H1 (cell line): Measurements from ENCODE around the gene UBR3. TPM values are rescaled to one million over a fixed set of nuclear protein-coding genes. Genes with fewer than 3 reads are reported as not detected.

Experiments
- CTCF ChIA-PET: fragments of 300-600 bp; sonication (Branson Sonifier 250); formaldehyde crosslinking; loops from one replicate; lab custom pipeline; 2021; ENCODE audit not compliant: partially characterized antibody; lab: Charles Lee
- POLR2A ChIA-PET: fragments of 300-600 bp; sonication (Branson Sonifier 250); formaldehyde crosslinking; loops from one replicate; lab custom pipeline; 2021; ENCODE audit warnings: inconsistent platforms; ENCODE audit not compliant: partially characterized antibody; lab: Charles Lee
- DNase-seq, 2 experiments: peaks; one replicate each; pipeline versions ENCODE4 v3.0.0 to v3.0.0-alpha.2; 2010 to 2022; ENCODE audit warnings: low spot score in 2 of 2, low read depth in 1 of 2, mixed read lengths in 1 of 2
- FAIRE-seq: peaks from 2 replicates; lab custom pipeline; 2011; peaks lifted over from hg19 to GRCh38; lab: Jason Lieb, UNC
- H2AFZ ChIP-seq: 2 replicates; pipeline ENCODE4 v1.8.1; 2012; ENCODE audit warnings: low read length, inconsistent platforms
- H2AK5ac ChIP-seq: 2 replicates; pipeline ENCODE4 v1.6.1; 2013; ENCODE audit warnings: low read depth, low read length
- H2BK120ac ChIP-seq: replicated peaks from 2 replicates; pipeline ENCODE3; 2013; ENCODE audit warnings: low read depth, low read length, inconsistent platforms
- H2BK12ac ChIP-seq: 2 replicates; pipeline ENCODE4 v1.6.1; 2013; ENCODE audit warnings: low read depth, low read length
- H2BK15ac ChIP-seq: 2 replicates; pipeline ENCODE4 v1.6.1; 2013; ENCODE audit warnings: low read length
- H2BK20ac ChIP-seq: 2 replicates; pipeline ENCODE4 v1.6.1; 2013; ENCODE audit warnings: low read length
- H2BK5ac ChIP-seq: 2 replicates; pipeline ENCODE4 v1.6.1; 2013; ENCODE audit warnings: low read depth, low read length
- H3K14ac ChIP-seq: 2 replicates; pipeline ENCODE4 v1.6.1; 2013; ENCODE audit warnings: inconsistent platforms; ENCODE audit not compliant: insufficient read length
- H3K18ac ChIP-seq: 2 replicates; pipeline ENCODE4 v1.6.1; 2013; ENCODE audit warnings: low read length; ENCODE audit errors: extremely low read depth
- H3K23ac ChIP-seq: 2 replicates; pipeline ENCODE4 v1.6.1; 2013; ENCODE audit warnings: inconsistent platforms; ENCODE audit not compliant: insufficient read length
- H3K23me2 ChIP-seq: 2 replicates; pipeline ENCODE4 v1.6.1; 2013; ENCODE audit warnings: low read depth, low read length
- H3K27ac ChIP-seq: 2 replicates; pipeline ENCODE4 v1.6.1; 2011; ENCODE audit warnings: low read depth, low read length, inconsistent platforms
- H3K27me3 ChIP-seq, 4 experiments: replicated peaks in 1 of 4; 1 replicate in 1 of 4; 2 replicates in 3 of 4; pipeline versions ENCODE4 v1.6.1 to v1.8.1; 2011 to 2013; ENCODE audit warnings: low read length in 3 of 4, mild to moderate bottlenecking in 3 of 4, inconsistent platforms in 2 of 4, mixed read lengths in 2 of 4, moderate library complexity in 1 of 4; ENCODE audit not compliant: control insufficient read depth in 3 of 4, insufficient read depth in 3 of 4; ENCODE audit errors: extremely low read depth in 1 of 4
- H3K36me3 ChIP-seq, 4 experiments: 2 replicates each; pipeline versions ENCODE4 v1.6.1 to v1.8.1; 2011 to 2013; ENCODE audit warnings: mild to moderate bottlenecking in 4 of 4, low read length in 3 of 4, moderate library complexity in 2 of 4, control low read depth in 1 of 4, inconsistent platforms in 1 of 4; ENCODE audit not compliant: insufficient read depth in 4 of 4, control insufficient read depth in 2 of 4
- H3K4ac ChIP-seq: replicated peaks from 2 replicates; pipeline ENCODE3; 2013; ENCODE audit warnings: low read length, low read depth, mixed read lengths, inconsistent platforms; ENCODE audit not compliant: insufficient read length
- H3K4me1 ChIP-seq, 4 experiments: replicated peaks in 1 of 4; 1 replicate in 1 of 4; 2 replicates in 3 of 4; pipeline versions ENCODE4 v1.6.1 to v1.8.1; 2011 to 2013; ENCODE audit warnings: low read length in 3 of 4, inconsistent platforms in 2 of 4, mixed read lengths in 1 of 4; ENCODE audit not compliant: insufficient read depth in 4 of 4, control insufficient read depth in 3 of 4
- H3K4me2 ChIP-seq, 2 experiments: 2 replicates each; pipeline versions ENCODE4 v1.6.1 to v1.8.1; 2011 to 2013; ENCODE audit warnings: low read depth in 2 of 2, low read length in 2 of 2, control low read depth in 1 of 2, inconsistent platforms in 1 of 2, mild to moderate bottlenecking in 1 of 2; ENCODE audit not compliant: insufficient read depth in 1 of 2
- H3K4me3 ChIP-seq, 4 experiments: fragments of 200-600, 300-600 bp in 1 of 4; sonication (generic), shearing (Covaris generic), sonication (Bioruptor Twin) in 1 of 4; 2 replicates each; pipeline versions ENCODE4 v1.5.1 to v1.8.1; 2011 to 2016; ENCODE audit warnings: low read length in 4 of 4, low read depth in 3 of 4, control low read depth in 2 of 4, inconsistent platforms in 2 of 4, mild to moderate bottlenecking in 2 of 4, mixed read lengths in 1 of 4, moderate library complexity in 1 of 4; ENCODE audit not compliant: insufficient read depth in 2 of 4; ENCODE audit errors: extremely low read depth in 1 of 4
- H3K56ac ChIP-seq: replicated peaks from 2 replicates; pipeline ENCODE3; 2013; ENCODE audit warnings: low read depth, mild to moderate bottlenecking, mixed read lengths, low read length, inconsistent platforms; ENCODE audit not compliant: insufficient read length
- H3K79me1 ChIP-seq: 2 replicates; pipeline ENCODE4 v1.6.1; 2013; ENCODE audit warnings: low read depth, low read length, control low read depth
- H3K79me2 ChIP-seq, 2 experiments: 2 replicates each; pipeline versions ENCODE4 v1.6.1 to v1.8.1; 2012 to 2013; ENCODE audit warnings: low read length in 2 of 2, mild to moderate bottlenecking in 2 of 2, inconsistent platforms in 1 of 2; ENCODE audit not compliant: insufficient read depth in 2 of 2, control insufficient read depth in 1 of 2
- H3K9ac ChIP-seq, 4 experiments: replicated peaks in 1 of 4; 1 replicate in 1 of 4; 2 replicates in 3 of 4; pipeline versions ENCODE4 v1.6.1 to v1.8.1; 2011 to 2013; ENCODE audit warnings: low read depth in 3 of 4, low read length in 3 of 4, control low read depth in 2 of 4, mild to moderate bottlenecking in 2 of 4, moderate library complexity in 2 of 4, inconsistent platforms in 1 of 4; ENCODE audit errors: extremely low read depth in 1 of 4
- H3K9me3 ChIP-seq, 2 experiments: 2 replicates each; pipeline versions ENCODE4 v1.6.1 to v1.8.1; 2012 to 2013; ENCODE audit warnings: mild to moderate bottlenecking in 2 of 2, moderate library complexity in 2 of 2, control low read depth in 1 of 2, inconsistent platforms in 1 of 2, low read depth in 1 of 2, low read length in 1 of 2, mixed read lengths in 1 of 2; ENCODE audit not compliant: insufficient read depth in 2 of 2
- H4K20me1 ChIP-seq, 2 experiments: replicated peaks in 1 of 2; 2 replicates each; pipeline versions ENCODE3 to v1.8.1; 2011 to 2013; ENCODE audit warnings: inconsistent platforms in 2 of 2, low read length in 2 of 2, mild to moderate bottlenecking in 1 of 2; ENCODE audit not compliant: insufficient read depth in 2 of 2, control insufficient read depth in 1 of 2
- H4K5ac ChIP-seq: 2 replicates; pipeline ENCODE4 v1.6.1; 2013; ENCODE audit warnings: low read length, low read depth, mixed read lengths, inconsistent platforms; ENCODE audit not compliant: insufficient read length
- H4K8ac ChIP-seq: 2 replicates; pipeline ENCODE4 v1.8.0; 2013; ENCODE audit warnings: mild to moderate bottlenecking, moderate library complexity, low read length, inconsistent platforms; ENCODE audit not compliant: insufficient read depth; ENCODE audit errors: extremely low read depth
- H4K91ac ChIP-seq: replicated peaks from 2 replicates; pipeline ENCODE3; 2013; ENCODE audit warnings: low read length, mixed read lengths, inconsistent platforms; ENCODE audit not compliant: insufficient read length
- BCL11A ChIP-seq, 2 experiments: IDR thresholded peaks; one replicate each; pipeline ENCODE4 v1.6.1; 2011; ENCODE audit warnings: low read depth in 2 of 2, low read length in 2 of 2, mild to moderate bottlenecking in 2 of 2
- CTCF ChIP-seq, 3 experiments: IDR thresholded peaks; 1 replicate in 2 of 3; 2 replicates in 1 of 3; pipeline versions ENCODE4 v1.5.1 to v1.6.1; 2011; ENCODE audit warnings: low read length in 3 of 3, mild to moderate bottlenecking in 3 of 3, inconsistent platforms in 2 of 3, low read depth in 1 of 3, moderate library complexity in 1 of 3; ENCODE audit not compliant: insufficient read depth in 1 of 3; ENCODE audit errors: control extremely low read depth in 1 of 3
- GTF2F1 ChIP-seq: IDR thresholded peaks from 2 replicates; pipeline ENCODE4 v1.6.1; 2012; ENCODE audit warnings: low read depth, low read length, improper control_type of control experiment, borderline replicate concordance
- HDAC6 ChIP-seq: IDR thresholded peaks from one replicate; pipeline ENCODE4 v1.7.1; 2012; ENCODE audit warnings: low read depth, mild to moderate bottlenecking, inconsistent platforms, low read length, moderate library complexity
- KDM4A ChIP-seq: IDR thresholded peaks from one replicate; pipeline ENCODE4 v1.7.1; 2012; ENCODE audit warnings: low read depth, mild to moderate bottlenecking, moderate library complexity, low read length, inconsistent platforms; ENCODE audit not compliant: severe bottlenecking
- RAD21 ChIP-seq, 2 experiments: IDR thresholded peaks in 1 of 2; conservative IDR thresholded peaks in 1 of 2; 2 replicates each; pipeline ENCODE4 v1.6.1; 2011; ENCODE audit warnings: low read depth in 2 of 2, low read length in 2 of 2, improper control_type of control experiment in 1 of 2, inconsistent platforms in 1 of 2, mild to moderate bottlenecking in 1 of 2, moderate library complexity in 1 of 2
- RBBP5 ChIP-seq: IDR thresholded peaks from 2 replicates; pipeline ENCODE4 v1.7.1; 2012; ENCODE audit warnings: low read depth, mild to moderate bottlenecking, inconsistent platforms, low read length, moderate library complexity, borderline replicate concordance
- RNF2 ChIP-seq: fragments of 200-900, 300-1000 bp; sonication (generic); IDR thresholded peaks from 2 replicates; pipeline ENCODE4 v1.7.1; 2016; ENCODE audit warnings: borderline replicate concordance, low read depth, mild to moderate bottlenecking, antibody characterized with exemption, low read length; ENCODE audit not compliant: poor library complexity, severe bottlenecking; ENCODE audit errors: missing control alignments
- RXRA ChIP-seq: IDR thresholded peaks from 2 replicates; pipeline ENCODE4 v1.6.1; 2011; ENCODE audit warnings: low read depth, mild to moderate bottlenecking, low read length, moderate library complexity; ENCODE audit not compliant: insufficient read depth
- WGBS, 2 experiments: shearing (Covaris generic) in 1 of 2; methylation state at CpG; one replicate each; pipeline versions ENCODE4 v1.1.6 to v1.1.7; 2013 to 2015; ENCODE audit warnings: low lambda C conversion rate in 2 of 2, mixed read lengths in 2 of 2, inconsistent platforms in 1 of 2, low coverage in 1 of 2, missing lambda C conversion rate in 1 of 2; ENCODE audit not compliant: insufficient replicate concordance in 2 of 2, insufficient coverage in 1 of 2, insufficient read length in 1 of 2; ENCODE audit errors: extremely low coverage in 1 of 2, missing lambda C conversion rate in 1 of 2; 5-methylcytosine and 5-hydroxymethylcytosine counted together
- polyA plus RNA-seq, 7 experiments: library from polyadenylated mRNA; depleted of rRNA in 3 of 7; stranded (reverse) in 5 of 7; unstranded in 2 of 7; fragments of >200 nt in 5 of 7; fragments of 200-250 nt in 2 of 7; gene quantifications; 1 replicate in 5 of 7; 2 replicates in 1 of 7; 4 replicates in 1 of 7; pipeline versions ENCODE4 v1.2.1 to v1.2.3, GENCODE V29; 2011 to 2013; ENCODE audit warnings: missing spikeins in 2 of 7, mixed read lengths in 2 of 7
- total RNA-seq: library from RNA; stranded (reverse); fragmentation: NEBNext Ultra II Directional; extraction: Animal tissue kit (Norgen Biotek cat#: 25700); gene quantifications from 2 replicates; pipeline ENCODE4 v1.2.1, GENCODE V29; 2021

The UBR3 gene
- total and polyA plus RNA-seq, 2 of the 8 experiments (the other 6 are each of a cell fraction or from before 2014, with no cell fraction given), result 3.7 to 17.7 TPM

- no peak overlapping the region for H4K5ac ChIP-seq
- H2BK120ac ChIP-seq, result no peak overlapping the region
- no peak overlapping the region for H3K27ac ChIP-seq
- H3K36me3 ChIP-seq, result peaks cover 9 to 81% (median 40%) of the 10 kb centered on the region in 4 experiments; a peak in 7 of 8 replicates
- no peak overlapping the region for H3K23ac ChIP-seq
- no peaks in the 10 kb centered on the region for H3K4me1 ChIP-seq
- no peak overlapping the region for H3K4ac ChIP-seq
- H3K56ac ChIP-seq, result no peak overlapping the region
- H4K20me1 ChIP-seq, result peaks cover 0 to 4% of the 10 kb centered on the region in 2 experiments
- H3K14ac ChIP-seq, result no peak overlapping the region
- ChIA-PET POLR2A (interaction anchor here (1.2 to 1.6 kb wide), 3 partner anchors 8 to 70 kb away, joined by 3 to 7 read pairs (median 5); partner anchors contain the start of genes METTL5 and SSB), CTCF (interaction anchor here (1.4 kb wide), 1 partner anchor 9 kb away, joined by 6 read pairs; the partner anchor contains the start of gene METTL5)
- H3K4me3 ChIP-seq, result no peak overlapping the region
- no peaks in the 10 kb centered on the region for H3K23me2 ChIP-seq
- H2BK5ac ChIP-seq, result no peak overlapping the region
- no peaks in the 10 kb centered on the region for H3K9me3 ChIP-seq
- no peak overlapping the region for H2AFZ ChIP-seq
- 0 out of 2 replicates have a peak, but pooled peaks cover 2% of the 10 kb centered on the region for H3K79me1 ChIP-seq
- no peak for DNase-seq
- H2BK12ac ChIP-seq, result no peak overlapping the region
- peaks cover 0 to 3% of the 10 kb centered on the region in 2 experiments; a peak in 2 of 4 replicates for H3K79me2 ChIP-seq
- no peaks in the 10 kb centered on the region for H3K27me3 ChIP-seq
- FAIRE-seq, result no peak
- H2BK15ac ChIP-seq, result no peak overlapping the region
- H3K4me2 ChIP-seq, result no peak overlapping the region
- H2BK20ac ChIP-seq, result no peak overlapping the region
- H3K18ac ChIP-seq, result no peak overlapping the region
- no peak overlapping the region for H2AK5ac ChIP-seq
- no peak overlapping the region for H4K8ac ChIP-seq
- H4K91ac ChIP-seq, result no peak overlapping the region
- H3K9ac ChIP-seq, result peak overlapping the region in 1 of 4 experiments; percentile 8; a peak in 1 of 7 replicates
- 96% methylated on average over 1 of the region's 1 CpG; no CpG with 5 or more reads in 1 of the 2 experiments for WGBS, 2 experiments
- TF ChIP-seq BCL11A (IDR thresholded peaks at IDR 0.05; ENCODE audit: low read depth in 2 of 2, low read length in 2 of 2), result no peak
- no peak for TF ChIP-seq CTCF (IDR thresholded peaks at IDR 0.05; ENCODE audit: control extremely low read depth in 1 of 3, insufficient read depth in 1 of 3, low read depth in 1 of 3, low read length in 3 of 3)
- TF ChIP-seq RXRA, result no peak
- no peak for TF ChIP-seq HDAC6
- no peak for TF ChIP-seq RNF2
- no peak for TF ChIP-seq RAD21 (IDR thresholded peaks at IDR 0.05 in 1 of 2, conservative IDR thresholded peaks at IDR 0.05 in 1 of 2; ENCODE audit: low read depth in 2 of 2, low read length in 2 of 2)
- TF ChIP-seq KDM4A, result no peak
- TF ChIP-seq GTF2F1, result no peak
- no peak for TF ChIP-seq RBBP5
These were observed 11.4 kb upstream of the UBR3 start for GRCh38 chr2:169815849-169816248.
